Measurements from ENCODE around the gene MT1A.
A peak's percentile ranks its signal among the peaks of the same experiment; 100 is the strongest.
"Not testable (repeated sequence)": the region's sequence is repeated elsewhere in the genome, so short reads cannot be mapped to it uniquely, and the experiment has no call there.

Gene MT1A

DNA sequence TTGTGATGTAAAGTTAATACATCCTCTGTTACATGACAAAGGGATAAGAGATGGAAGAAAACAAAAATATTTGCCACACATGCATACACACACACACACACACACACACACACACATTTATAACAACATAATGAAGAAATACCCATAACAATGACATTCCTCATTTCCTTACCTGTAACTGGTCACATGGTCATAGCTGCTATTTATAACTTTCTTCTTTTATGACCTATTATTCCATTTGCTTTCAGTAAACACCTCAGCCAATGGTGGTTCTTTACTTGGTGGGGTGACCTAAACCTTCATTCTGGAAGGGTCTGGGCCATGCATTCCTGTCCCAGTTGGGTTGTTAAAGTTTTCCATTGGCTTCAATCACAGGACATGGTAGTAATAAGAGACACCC is 24.8 kb upstream of the MT1A start:
- peaks cover 9% of the 10 kb centered on the region for H3K4me1 ChIP-seq (ENCODE audit: insufficient read depth, low read length)
- no peak overlapping the region for H3K27ac ChIP-seq (ENCODE audit: low read length)
- no peak overlapping the region for H3K4me3 ChIP-seq (ENCODE audit: low read length)
- H3K9me3 ChIP-seq (ENCODE audit: insufficient read depth, low read depth, low read length) = no peaks in the 10 kb centered on the region
- H3K36me3 ChIP-seq (ENCODE audit: insufficient read depth, low read depth, low read length) = no peaks in the 10 kb centered on the region
- H3K27me3 ChIP-seq (ENCODE audit: insufficient read depth, low read length) = peaks cover 96% of the 10 kb centered on the region
- no peak overlapping the region for H3K9ac ChIP-seq (ENCODE audit: low read depth, low read length)

- peaks cover 96% of the 10 kb centered on the region for H3K27me3 ChIP-seq (ENCODE audit: insufficient read depth, low read length)
- H3K27ac ChIP-seq (ENCODE audit: low read length) = no peak overlapping the region
- H3K4me1 ChIP-seq (ENCODE audit: insufficient read depth, low read length) = peaks cover 6% of the 10 kb centered on the region
- no peak overlapping the region for H3K9ac ChIP-seq (ENCODE audit: low read depth, low read length)
- H3K36me3 ChIP-seq (ENCODE audit: insufficient read depth, low read depth, low read length) = no peaks in the 10 kb centered on the region
- no peaks in the 10 kb centered on the region for H3K9me3 ChIP-seq (ENCODE audit: insufficient read depth, low read depth, low read length)
- H3K4me3 ChIP-seq (ENCODE audit: low read length) = no peak overlapping the region
These were observed 23.9 kb upstream of the MT1A start for GRCh38 chr16:56614549-56614991.

DNA sequence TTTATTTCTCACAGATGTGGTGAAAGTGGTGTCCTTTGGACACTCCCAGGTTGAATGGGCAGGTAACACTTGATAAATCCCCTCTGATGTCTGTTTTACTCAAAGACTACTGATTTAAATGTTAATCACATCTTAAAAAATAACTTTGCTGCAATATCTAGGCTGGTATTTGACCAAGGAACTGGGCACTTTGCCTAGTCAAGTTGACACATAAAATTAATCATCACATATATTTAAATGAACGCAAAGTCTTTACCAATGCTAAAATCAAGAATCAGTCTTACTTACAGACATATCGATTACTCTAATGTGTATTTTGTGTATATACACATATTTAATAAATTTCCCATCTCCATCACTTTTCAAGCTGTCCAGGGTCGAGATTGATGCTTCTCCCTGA is 23.1 kb upstream of the MT1A start:
- Histone ChIP-seq H3K9ac (ENCODE audit: low read depth, low read length) (no peak overlapping the region), H3K36me3 (ENCODE audit: insufficient read depth, low read depth, low read length) (no peaks in the 10 kb centered on the region), H3K27ac (ENCODE audit: low read length) (no peak overlapping the region), H3K4me3 (ENCODE audit: low read length) (no peak overlapping the region), H3K27me3 (ENCODE audit: insufficient read depth, low read length) (peaks cover 96% of the 10 kb centered on the region), H3K9me3 (ENCODE audit: insufficient read depth, low read depth, low read length) (no peaks in the 10 kb centered on the region), H3K4me1 (ENCODE audit: insufficient read depth, low read length) (peaks cover 5% of the 10 kb centered on the region)

GRCh38 chr16:56616608-56617211 is 21.8 kb upstream of the MT1A start:
- H3K9me3 ChIP-seq (ENCODE audit: insufficient read depth, low read depth, low read length) = no peaks in the 10 kb centered on the region
- peaks cover 10% of the 10 kb centered on the region for H3K4me1 ChIP-seq (ENCODE audit: insufficient read depth, low read length)
- no peaks in the 10 kb centered on the region for H3K36me3 ChIP-seq (ENCODE audit: insufficient read depth, low read depth, low read length)
- H3K9ac ChIP-seq (ENCODE audit: low read depth, low read length) = no peak overlapping the region
- H3K27me3 ChIP-seq (ENCODE audit: insufficient read depth, low read length) = peaks cover 96% of the 10 kb centered on the region
- no peak overlapping the region for H3K27ac ChIP-seq (ENCODE audit: low read length)
- H3K4me3 ChIP-seq (ENCODE audit: low read length) = peak overlapping the region; percentile 66

DNA sequence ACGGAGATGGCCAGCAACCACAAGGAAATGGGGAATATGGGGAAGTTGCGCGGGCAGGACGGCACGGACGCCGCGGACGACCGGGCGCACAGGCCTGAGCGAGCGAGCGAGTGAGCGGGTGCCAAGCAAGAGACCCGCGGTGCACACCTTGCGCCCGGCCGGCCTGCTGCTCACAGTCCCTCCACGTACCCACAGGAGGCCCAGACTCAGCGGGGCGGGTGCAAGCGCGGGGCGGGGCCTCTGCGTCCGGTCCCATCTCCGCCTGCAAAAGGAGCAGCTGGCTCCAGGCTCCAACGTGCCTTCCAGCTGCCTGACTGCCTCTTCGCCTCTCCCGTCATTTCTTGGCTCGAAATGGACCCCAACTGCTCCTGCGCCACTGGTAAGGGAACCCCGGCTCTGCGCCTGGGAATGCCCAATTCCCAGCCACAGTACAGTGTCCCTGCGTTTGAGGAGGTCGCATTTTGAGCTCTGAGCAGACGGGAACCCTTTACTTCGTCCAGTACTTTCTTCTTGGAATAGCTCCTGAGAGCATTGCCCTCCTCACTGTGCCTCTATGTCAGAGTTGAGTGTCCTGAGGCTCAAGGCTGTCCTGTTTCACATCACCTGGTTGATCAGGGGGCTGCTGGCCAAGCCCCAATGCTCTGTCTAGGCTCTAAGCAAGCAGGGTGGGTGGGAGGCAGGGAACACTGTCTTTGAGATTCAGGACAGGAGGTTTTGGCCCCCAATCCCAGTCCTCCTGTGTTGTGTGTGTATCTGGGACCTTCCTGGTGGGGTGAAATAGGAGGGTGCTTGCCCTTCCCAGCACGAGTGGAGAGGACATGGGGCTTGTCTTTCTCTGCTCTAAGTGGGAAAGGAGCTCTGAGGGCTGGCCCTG is 21.0 kb upstream of the MT1A start:
- Histone ChIP-seq H3K4me3 (ENCODE audit: low read length) (peak overlapping the region; percentile 66), H3K4me1 (ENCODE audit: insufficient read depth, low read length) (peaks cover 16% of the 10 kb centered on the region), H3K27ac (ENCODE audit: low read length) (no peak overlapping the region), H3K9me3 (ENCODE audit: insufficient read depth, low read depth, low read length) (no peaks in the 10 kb centered on the region), H3K27me3 (ENCODE audit: insufficient read depth, low read length) (peaks cover 97% of the 10 kb centered on the region), H3K36me3 (ENCODE audit: insufficient read depth, low read depth, low read length) (no peaks in the 10 kb centered on the region), H3K9ac (ENCODE audit: low read depth, low read length) (no peak overlapping the region)

DNA sequence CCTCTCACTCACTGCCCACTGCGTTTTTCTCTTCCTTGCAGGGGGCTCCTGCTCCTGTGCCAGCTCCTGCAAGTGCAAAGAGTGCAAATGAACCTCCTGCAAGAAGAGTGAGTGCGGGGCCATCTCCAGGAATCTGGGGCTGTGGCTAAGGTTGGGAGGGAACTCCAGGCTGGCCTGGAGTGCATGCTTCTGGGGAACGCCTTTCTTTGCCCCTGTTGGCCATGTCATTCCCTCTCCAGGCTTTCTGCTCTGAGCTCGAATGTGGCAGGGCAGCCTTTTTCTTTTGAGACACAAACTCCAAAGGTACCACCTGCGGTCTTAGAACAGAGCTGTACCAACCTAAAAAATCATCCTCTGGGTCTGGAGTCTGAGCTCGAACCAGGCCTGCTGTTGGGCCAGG is 20.3 kb upstream of the MT1A start:
- peaks cover 100% of the 10 kb centered on the region for H3K27me3 ChIP-seq (ENCODE audit: insufficient read depth, low read length)
- 0 out of 2 replicates have a peak overlapping the region, but pooled peaks have one; percentile 66 for H3K4me3 ChIP-seq (ENCODE audit: low read length)
- H3K4me1 ChIP-seq (ENCODE audit: insufficient read depth, low read length) = peaks cover 16% of the 10 kb centered on the region
- H3K27ac ChIP-seq (ENCODE audit: low read length) = no peak overlapping the region
- H3K9me3 ChIP-seq (ENCODE audit: insufficient read depth, low read depth, low read length) = no peaks in the 10 kb centered on the region
- no peaks in the 10 kb centered on the region for H3K36me3 ChIP-seq (ENCODE audit: insufficient read depth, low read depth, low read length)
- H3K9ac ChIP-seq (ENCODE audit: low read depth, low read length) = no peak overlapping the region

DNA sequence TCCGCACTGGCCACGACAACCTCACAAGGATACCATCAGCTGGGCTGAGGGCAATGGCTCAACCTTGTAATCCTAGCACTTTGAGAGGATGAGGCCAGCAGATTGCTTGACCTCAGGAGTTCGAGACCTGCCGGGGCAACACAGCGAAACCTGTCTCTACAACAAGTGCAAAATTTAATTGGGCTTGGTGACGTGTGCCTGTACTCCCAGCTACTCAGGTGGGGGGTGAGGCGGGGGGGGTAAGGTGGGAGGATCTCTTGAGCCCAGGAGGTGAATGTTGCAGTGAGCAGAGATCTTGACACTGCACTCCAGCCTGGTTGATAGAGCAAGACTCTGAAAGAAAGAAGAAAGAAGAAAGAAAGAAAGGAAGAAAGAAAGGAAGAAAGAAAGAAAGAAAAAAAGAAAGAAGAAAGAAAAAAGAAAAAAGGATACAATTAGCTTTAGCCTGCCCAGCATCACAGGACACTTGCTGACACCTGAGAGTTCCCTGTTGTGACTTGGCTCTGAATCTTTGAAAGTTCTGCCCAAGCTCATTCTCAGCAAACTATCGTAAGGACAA is 18.0 kb upstream of the MT1A start:
- no peak overlapping the region for H3K4me3 ChIP-seq (ENCODE audit: low read length)
- H3K9ac ChIP-seq (ENCODE audit: low read depth, low read length) = no peak overlapping the region
- H3K4me1 ChIP-seq (ENCODE audit: insufficient read depth, low read length) = peaks cover 16% of the 10 kb centered on the region
- H3K27me3 ChIP-seq (ENCODE audit: insufficient read depth, low read length) = peaks cover 100% of the 10 kb centered on the region
- no peak overlapping the region for H3K27ac ChIP-seq (ENCODE audit: low read length)
- H3K36me3 ChIP-seq (ENCODE audit: insufficient read depth, low read depth, low read length) = no peaks in the 10 kb centered on the region
- H3K9me3 ChIP-seq (ENCODE audit: insufficient read depth, low read depth, low read length) = no peaks in the 10 kb centered on the region

DNA sequence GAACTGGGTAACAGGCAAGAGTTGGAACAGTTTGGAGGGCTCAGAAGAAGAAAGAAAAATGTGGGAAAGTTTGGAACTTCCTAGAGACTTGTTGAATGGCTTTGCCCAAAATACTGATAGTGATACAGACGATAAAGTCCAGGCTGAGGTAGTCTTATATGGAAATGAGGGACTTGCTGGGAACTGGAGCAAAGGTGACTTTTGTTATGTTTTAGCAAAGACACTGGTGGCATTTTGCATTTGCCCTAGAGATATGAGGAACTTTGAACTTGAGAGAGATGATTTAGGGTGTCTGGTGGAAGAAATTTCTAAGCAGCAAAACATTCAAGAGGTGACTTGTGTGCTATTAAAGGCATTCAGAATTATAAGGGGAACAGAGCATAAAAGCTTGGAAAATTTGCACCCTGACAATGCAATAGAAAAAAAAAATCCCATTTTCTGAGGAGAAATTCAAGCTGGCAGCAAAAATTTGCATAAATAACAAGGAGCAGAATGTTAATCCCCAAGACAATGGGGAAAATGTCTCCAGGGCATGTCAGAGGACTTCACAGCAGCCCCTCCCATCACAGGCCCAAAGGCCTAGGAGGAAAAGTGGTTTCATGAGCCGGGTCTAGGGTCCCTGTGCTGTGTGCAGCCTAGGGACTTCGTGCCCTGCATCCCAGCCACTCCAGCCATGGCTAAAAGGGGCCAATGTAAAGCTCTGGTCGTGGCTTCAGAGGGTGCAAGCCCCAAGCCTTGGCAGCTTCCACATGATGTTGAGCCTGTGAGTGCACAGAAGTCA is 16.6 kb upstream of the MT1A start:
- not testable (repeated sequence) for H3K9me3 ChIP-seq (ENCODE audit: insufficient read depth, low read depth, low read length); H3K36me3 ChIP-seq (ENCODE audit: insufficient read depth, low read depth, low read length); H3K27ac ChIP-seq (ENCODE audit: low read length); H3K9ac ChIP-seq (ENCODE audit: low read depth, low read length)
- Histone ChIP-seq H3K4me3 (ENCODE audit: low read length) (0 out of 2 replicates have a peak overlapping the region, but pooled peaks have one; percentile 11), H3K4me1 (ENCODE audit: insufficient read depth, low read length) (peaks cover 18% of the 10 kb centered on the region), H3K27me3 (ENCODE audit: insufficient read depth, low read length) (peaks cover 100% of the 10 kb centered on the region)

GRCh38 chr16:56623184-56623583 is 15.3 kb upstream of the MT1A start:
- not testable (repeated sequence) for H3K9ac ChIP-seq (ENCODE audit: low read depth, low read length); H3K9me3 ChIP-seq (ENCODE audit: insufficient read depth, low read depth, low read length); H3K27ac ChIP-seq (ENCODE audit: low read length); H3K36me3 ChIP-seq (ENCODE audit: insufficient read depth, low read depth, low read length); H3K4me3 ChIP-seq (ENCODE audit: low read length)
- peaks cover 14% of the 10 kb centered on the region for H3K4me1 ChIP-seq (ENCODE audit: insufficient read depth, low read length)
- H3K27me3 ChIP-seq (ENCODE audit: insufficient read depth, low read length) = peaks cover 100% of the 10 kb centered on the region

DNA sequence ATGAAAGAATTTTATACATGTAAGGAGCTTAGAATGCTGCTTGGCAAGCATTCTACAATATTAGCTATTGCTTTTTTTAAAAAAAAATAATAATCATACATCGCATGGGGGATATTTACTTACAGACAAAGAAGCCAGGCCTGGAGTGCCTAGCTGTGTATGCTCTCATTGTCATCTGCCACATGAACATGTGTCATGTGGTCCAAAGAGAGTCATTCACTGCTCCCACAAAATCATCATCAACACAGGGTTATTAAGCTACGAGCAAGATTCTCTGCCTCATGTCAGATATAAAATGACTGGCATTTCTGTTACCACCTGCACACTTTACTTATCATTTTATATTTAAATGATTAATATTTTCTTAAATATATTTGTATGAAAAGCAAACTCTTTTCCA is 14.8 kb upstream of the MT1A start:
- Histone ChIP-seq H3K27ac (ENCODE audit: low read length) (no peak overlapping the region), H3K36me3 (ENCODE audit: insufficient read depth, low read depth, low read length) (no peaks in the 10 kb centered on the region), H3K9ac (ENCODE audit: low read depth, low read length) (no peak overlapping the region), H3K4me1 (ENCODE audit: insufficient read depth, low read length) (peaks cover 14% of the 10 kb centered on the region), H3K9me3 (ENCODE audit: insufficient read depth, low read depth, low read length) (no peaks in the 10 kb centered on the region), H3K27me3 (ENCODE audit: insufficient read depth, low read length) (peaks cover 100% of the 10 kb centered on the region), H3K4me3 (ENCODE audit: low read length) (no peak overlapping the region)

DNA sequence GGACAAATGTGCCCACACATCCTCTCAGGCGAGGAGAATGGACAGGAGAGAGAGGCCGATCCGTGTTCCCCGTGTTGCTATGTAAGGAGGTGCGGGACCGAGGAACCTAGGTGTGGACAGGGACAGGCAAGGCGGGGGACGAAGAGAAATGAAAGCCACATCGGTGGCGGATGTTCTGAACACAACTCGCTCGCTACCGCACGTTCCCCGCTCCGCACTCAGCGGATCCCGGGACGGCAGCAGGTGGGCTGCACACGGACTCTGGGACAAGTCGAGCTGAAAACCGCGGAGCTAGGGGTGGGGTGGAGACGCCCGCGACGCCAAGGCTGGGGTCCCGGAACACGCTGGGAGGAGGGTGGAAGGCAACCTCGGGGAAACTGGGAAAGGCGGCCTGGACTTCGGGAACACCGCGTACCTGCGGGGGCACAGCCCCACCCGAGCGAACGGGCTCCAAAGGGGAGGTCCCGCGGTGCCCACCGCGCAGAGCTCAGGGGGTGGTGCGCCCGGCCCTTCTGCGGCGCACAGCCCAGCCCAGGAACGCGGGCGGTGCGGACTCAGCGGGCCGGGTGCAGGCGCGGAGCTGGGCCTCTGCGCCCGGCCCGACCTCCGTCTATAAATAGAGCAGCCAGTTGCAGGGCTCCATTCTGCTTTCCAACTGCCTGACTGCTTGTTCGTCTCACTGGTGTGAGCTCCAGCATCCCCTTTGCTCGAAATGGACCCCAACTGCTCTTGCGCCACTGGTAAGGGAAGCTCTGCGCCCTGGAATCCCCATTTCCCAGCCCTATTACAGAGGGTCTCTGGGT is 13.1 kb upstream of the MT1A start, which contains the start of gene MT1E:
Gene MT1E (plus strand): TSS at position 642 of the 803 bp plus-strand sequence. CDS start 71 bp downstream, at position 713.
- Histone ChIP-seq H3K9ac (ENCODE audit: low read depth, low read length) (no peak within 1 kb of the TSS), H3K4me3 (ENCODE audit: low read length) (peak within 1 kb of the TSS; percentile 64), H3K36me3 (ENCODE audit: insufficient read depth, low read depth, low read length) (no peaks in the 10 kb centered on the region), H3K4me1 (ENCODE audit: insufficient read depth, low read length) (peaks cover 14% of the 10 kb centered on the region), H3K27ac (ENCODE audit: low read length) (no peak within 1 kb of the TSS), H3K27me3 (ENCODE audit: insufficient read depth, low read length) (peaks cover 100% of the 10 kb centered on the region), H3K9me3 (ENCODE audit: insufficient read depth, low read depth, low read length) (no peaks in the 10 kb centered on the region)

Measured in iPS-20b (cell line).